A673 (cell line): Measurements from ENCODE around the gene PLAC8.

ENCODE experiments used
- CTCF ChIP-seq: fragments of 300-800, 200-600 bp; sonication (generic); conservative IDR thresholded peaks from 2 replicates; pipeline ENCODE4 v1.5.1; 2017; ENCODE audit warnings: low read depth, mild to moderate bottlenecking, antibody characterized with exemption, low read length, moderate library complexity, mixed read lengths
- EZH2 ChIP-seq: fragments of 200-600 bp; sonication (generic); IDR thresholded peaks from 2 replicates; pipeline ENCODE4 v1.6.1; 2017; ENCODE audit warnings: borderline replicate concordance, low read depth, mild to moderate bottlenecking, mixed read lengths, antibody characterized with exemption, low read length; ENCODE audit not compliant: poor library complexity, severe bottlenecking

GRCh38 chr4:83043801-83044407 lies 70.6 kb downstream of the PLAC8 start:
- TF ChIP-seq CTCF (no peak), EZH2 (no peak)
